ENCODE data around the gene ZFAND3. TPM values are rescaled to one million over a fixed set of nuclear protein-coding genes. Genes with fewer than 3 reads are reported as not detected.

Gene ZFAND3
- total and polyA plus RNA-seq, 2 of the 4 experiments (the other 2 are of a cell fraction), result 10.9 to 26.7 TPM

DNA sequence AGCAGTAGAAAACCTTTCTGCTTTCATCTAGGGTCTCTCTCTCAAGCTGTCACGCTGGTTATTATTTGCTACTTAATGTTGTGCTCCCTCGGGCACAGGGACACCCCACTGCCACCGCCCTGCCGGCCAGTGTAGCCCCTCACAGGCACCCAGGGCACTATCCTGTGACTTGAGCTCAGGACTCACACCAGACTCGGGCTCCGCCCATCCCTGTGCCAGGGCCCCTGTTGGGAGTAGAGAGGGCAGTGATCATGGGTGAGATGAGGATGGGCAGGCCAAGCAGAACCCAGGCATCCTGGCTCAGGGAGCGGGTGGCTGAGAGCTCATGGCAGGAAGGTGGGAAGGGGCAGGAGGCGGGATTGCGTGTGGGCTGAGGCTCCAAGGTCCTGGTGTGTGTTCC lies 371.9 kb downstream of the ZFAND3 start:
- Histone ChIP-seq H3K27ac (ENCODE audit: insufficient read depth, low read length) (no peak overlapping the region), H3K36me3 (ENCODE audit: control insufficient read depth, insufficient read depth, low read length) (no peaks in the 10 kb centered on the region), H4K8ac (ENCODE audit: low read depth in 2 of 2, low read length in 2 of 2) (no peak overlapping the region), H3K9me3 (ENCODE audit: control insufficient read depth, insufficient read depth, low read length) (no peaks in the 10 kb centered on the region), H2AK9ac (replicated peaks; ENCODE audit: low read depth, low read length, poor library complexity) (no peak overlapping the region), H3K23ac (ENCODE audit: low read depth, low read length) (no peak overlapping the region), H4K91ac (ENCODE audit: insufficient read depth, low read depth, low read length) (no peak overlapping the region), H3K4me1 (ENCODE audit: control insufficient read depth, insufficient read depth, low read length) (no peaks in the 10 kb centered on the region), H3K4ac (ENCODE audit: low read depth, low read length) (no peak overlapping the region), H3K14ac (replicated peaks; ENCODE audit: low read depth, low read length) (no peak overlapping the region), H4K5ac (ENCODE audit: low read depth, low read length) (no peak overlapping the region), H3K9ac (ENCODE audit: low read depth, low read length) (no peak overlapping the region), H3K56ac (ENCODE audit: extremely low read depth, insufficient read depth, low read length) (no peak overlapping the region), H2BK20ac (ENCODE audit: low read depth, low read length) (no peak overlapping the region), H4K20me1 (ENCODE audit: insufficient read depth, low read length) (no peaks in the 10 kb centered on the region), H2AK5ac (ENCODE audit: low read depth, low read length) (no peak overlapping the region), H2BK15ac (ENCODE audit: low read depth, low read length) (no peak overlapping the region), H3K4me3 (ENCODE audit: insufficient read depth, low read depth, low read length) (no peak overlapping the region), H2BK5ac (ENCODE audit: low read depth, low read length, poor library complexity, severe bottlenecking) (no peak overlapping the region), H3K18ac (ENCODE audit: low read depth, low read length) (no peak overlapping the region), H3K4me2 (ENCODE audit: low read depth, low read length) (no peak overlapping the region), H3K27me3 (ENCODE audit: control insufficient read depth, insufficient read depth, low read length) (no peaks in the 10 kb centered on the region), H3K79me1 (ENCODE audit: low read depth in 1 of 2, low read length in 2 of 2) (no peaks in the 10 kb centered on the region), H2AFZ (replicated peaks; ENCODE audit: low read length, poor library complexity) (no peak overlapping the region), H3K9me1 (ENCODE audit: insufficient read depth, low read length) (peaks cover 12% of the 10 kb centered on the region; the same call in 1 of the 2 replicates), H2BK120ac (ENCODE audit: low read depth, low read length) (no peak overlapping the region)
- ChIA-PET CTCF (interaction anchor here (0.6 kb wide), 1 partner anchor 111 kb away, joined by 12 read pairs; no protein-coding TSS in a partner anchor), POLR2A (ENCODE audit: unreplicated experiment) (interaction anchor here (0.6 kb wide), 1 partner anchor 289 kb away, joined by 21 read pairs; no protein-coding TSS in a partner anchor)
- DNase-seq (no peak), ATAC-seq (ENCODE audit: low read depth) (no peak)
- in situ Hi-C loops (cut with MboI; ENCODE audit: low sequenced_read_pairs) (no loop called here), dilution Hi-C loops (cut with HindIII; ENCODE audit: low sequenced_read_pairs, unreplicated experiment) (no loop called here), intact Hi-C loops (cut with micrococcal nuclease) (no loop called here)
- BruUV-seq (replicated peaks), result no TSS peak
- 90% methylated on average over 2 of the region's 9 CpGs; no CpG with 5 or more reads in 1 of the 2 experiments for WGBS, 2 experiments (ENCODE audit: extremely low coverage in 2 of 2, insufficient read length in 1 of 2)
- TF ChIP-seq BHLHE40 (IDR thresholded peaks at IDR 0.05; ENCODE audit: low read depth, low read length), result no peak
- TF ChIP-seq SMC3 (IDR thresholded peaks at IDR 0.05; ENCODE audit: low read depth, low read length), result no peak
- no peak for TF ChIP-seq POLR2A (IDR thresholded peaks at IDR 0.05; ENCODE audit: low read depth, low read length)

Data from IMR-90 (cell line).